Dendritic cell treated with granulocyte-macrophage colony-stimulating factor and Interleukin-4, amounts not matched to agents 40 ng/mL and 50 ng/mL, for 4 days (primary cell): Measurements from ENCODE around the gene GALNT4.

ENCODE experiments used
- H3K27ac Mint-ChIP-seq: one replicate; pipeline ENCODE4 v1.8.0; 2022; ENCODE audit warnings: mild to moderate bottlenecking, mixed read lengths
- H3K27me3 Mint-ChIP-seq: one replicate; pipeline ENCODE4 v1.8.0; 2022; ENCODE audit warnings: mild to moderate bottlenecking, mixed read lengths
- H3K36me3 Mint-ChIP-seq: one replicate; pipeline ENCODE4 v1.8.0; 2022; ENCODE audit warnings: low read depth, mixed read lengths
- H3K4me1 Mint-ChIP-seq: one replicate; pipeline ENCODE4 v1.8.0; 2022; ENCODE audit warnings: low read depth, mixed read lengths
- H3K4me3 Mint-ChIP-seq: one replicate; pipeline ENCODE4 v1.8.0; 2022; ENCODE audit warnings: mild to moderate bottlenecking, moderate library complexity, mixed read lengths
- H3K9me3 Mint-ChIP-seq: one replicate; pipeline ENCODE4 v1.8.0; 2022; ENCODE audit warnings: mixed read lengths
- intact Hi-C: fragments of 100-400 bp; cut with micrococcal nuclease; formaldehyde crosslinking; loops from one replicate; pipeline ENCODE4 v1.15.0; 2022

GALNT4 gene

GRCh38 chr12:89497005-89497404, 27.6 kb downstream of the GALNT4 start:
- no peak overlapping the region for H3K4me3 Mint-ChIP-seq
- peaks cover 22% of the 10 kb centered on the region for H3K36me3 Mint-ChIP-seq
- intact Hi-C loops: no loop called here
- peaks cover 21% of the 10 kb centered on the region for H3K4me1 Mint-ChIP-seq
- no peaks in the 10 kb centered on the region for H3K9me3 Mint-ChIP-seq
- no peaks in the 10 kb centered on the region for H3K27me3 Mint-ChIP-seq
- H3K27ac Mint-ChIP-seq: no peak overlapping the region

GRCh38 chr12:89494411-89495231, 30.0 kb downstream of the GALNT4 start:
- Mint-ChIP-seq H3K27me3 (no peaks in the 10 kb centered on the region), H3K27ac (no peak overlapping the region), H3K9me3 (no peaks in the 10 kb centered on the region), H3K4me3 (no peak overlapping the region), H3K36me3 (peaks cover 41% of the 10 kb centered on the region), H3K4me1 (peaks cover 21% of the 10 kb centered on the region)
- intact Hi-C loops: no loop called here

GRCh38 chr12:89493670-89494302, 30.8 kb downstream of the GALNT4 start:
- Mint-ChIP-seq H3K4me3 (no peak overlapping the region), H3K4me1 (peaks cover 21% of the 10 kb centered on the region), H3K27me3 (no peaks in the 10 kb centered on the region), H3K9me3 (no peaks in the 10 kb centered on the region), H3K27ac (no peak overlapping the region), H3K36me3 (peaks cover 35% of the 10 kb centered on the region)
- intact Hi-C loops: no loop called here

GRCh38 chr12:89492883-89493282, 31.7 kb downstream of the GALNT4 start:
- peaks cover 21% of the 10 kb centered on the region for H3K4me1 Mint-ChIP-seq
- intact Hi-C loops: no loop called here
- H3K9me3 Mint-ChIP-seq: no peaks in the 10 kb centered on the region
- no peaks in the 10 kb centered on the region for H3K27me3 Mint-ChIP-seq
- H3K27ac Mint-ChIP-seq: no peak overlapping the region
- H3K36me3 Mint-ChIP-seq: peaks cover 35% of the 10 kb centered on the region
- no peak overlapping the region for H3K4me3 Mint-ChIP-seq

- H3K27ac Mint-ChIP-seq: no peak overlapping the region
- no peaks in the 10 kb centered on the region for H3K9me3 Mint-ChIP-seq
- H3K4me3 Mint-ChIP-seq: no peak overlapping the region
- peaks cover 21% of the 10 kb centered on the region for H3K4me1 Mint-ChIP-seq
- H3K36me3 Mint-ChIP-seq: peaks cover 42% of the 10 kb centered on the region
- no peaks in the 10 kb centered on the region for H3K27me3 Mint-ChIP-seq
- intact Hi-C loops: no loop called here
Measured at GRCh38 chr12:89490922-89491321, 33.7 kb downstream of the GALNT4 start.

GRCh38 chr12:89486264-89486663, 38.3 kb downstream of the GALNT4 start:
- peaks cover 3% of the 10 kb centered on the region for H3K4me1 Mint-ChIP-seq
- no peaks in the 10 kb centered on the region for H3K9me3 Mint-ChIP-seq
- intact Hi-C loops: no loop called here
- H3K36me3 Mint-ChIP-seq: peaks cover 42% of the 10 kb centered on the region
- no peaks in the 10 kb centered on the region for H3K27me3 Mint-ChIP-seq
- H3K27ac Mint-ChIP-seq: no peak overlapping the region
- H3K4me3 Mint-ChIP-seq: no peak overlapping the region

GRCh38 chr12:89484470-89484869, 40.1 kb downstream of the GALNT4 start:
- Mint-ChIP-seq H3K27me3 (no peaks in the 10 kb centered on the region), H3K27ac (no peak overlapping the region), H3K4me1 (peaks cover 5% of the 10 kb centered on the region), H3K4me3 (no peak overlapping the region), H3K36me3 (peaks cover 24% of the 10 kb centered on the region), H3K9me3 (no peaks in the 10 kb centered on the region)
- intact Hi-C loops: no loop called here

- no peaks in the 10 kb centered on the region for H3K9me3 Mint-ChIP-seq
- H3K4me3 Mint-ChIP-seq: no peak overlapping the region
- H3K36me3 Mint-ChIP-seq: peaks cover 15% of the 10 kb centered on the region
- no peaks in the 10 kb centered on the region for H3K27me3 Mint-ChIP-seq
- intact Hi-C loops: no loop called here
- no peak overlapping the region for H3K27ac Mint-ChIP-seq
- H3K4me1 Mint-ChIP-seq: peaks cover 14% of the 10 kb centered on the region
Measured at GRCh38 chr12:89481213-89481914, 43.2 kb downstream of the GALNT4 start.

- Mint-ChIP-seq H3K4me1 (peaks cover 14% of the 10 kb centered on the region), H3K36me3 (peaks cover 8% of the 10 kb centered on the region), H3K27ac (no peak overlapping the region), H3K9me3 (no peaks in the 10 kb centered on the region), H3K4me3 (no peak overlapping the region), H3K27me3 (no peaks in the 10 kb centered on the region)
- intact Hi-C loops: no loop called here
Measured at GRCh38 chr12:89479982-89480381, 44.6 kb downstream of the GALNT4 start.

- intact Hi-C loops: no loop called here
- H3K4me3 Mint-ChIP-seq: no peak overlapping the region
- H3K27ac Mint-ChIP-seq: no peak overlapping the region
- H3K9me3 Mint-ChIP-seq: no peaks in the 10 kb centered on the region
- peaks cover 7% of the 10 kb centered on the region for H3K36me3 Mint-ChIP-seq
- H3K27me3 Mint-ChIP-seq: no peaks in the 10 kb centered on the region
- H3K4me1 Mint-ChIP-seq: peaks cover 14% of the 10 kb centered on the region
Measured at GRCh38 chr12:89477633-89478279, 46.8 kb downstream of the GALNT4 start.

GRCh38 chr12:89476904-89477595, 47.5 kb downstream of the GALNT4 start:
- Mint-ChIP-seq H3K4me3 (no peak overlapping the region), H3K9me3 (no peaks in the 10 kb centered on the region), H3K36me3 (peaks cover 7% of the 10 kb centered on the region), H3K27ac (no peak overlapping the region), H3K4me1 (peaks cover 14% of the 10 kb centered on the region), H3K27me3 (no peaks in the 10 kb centered on the region)
- intact Hi-C loops: no loop called here

- intact Hi-C loops: no loop called here
- peaks cover 11% of the 10 kb centered on the region for H3K4me1 Mint-ChIP-seq
- H3K9me3 Mint-ChIP-seq: no peaks in the 10 kb centered on the region
- peaks cover 7% of the 10 kb centered on the region for H3K36me3 Mint-ChIP-seq
- no peak overlapping the region for H3K27ac Mint-ChIP-seq
- no peaks in the 10 kb centered on the region for H3K27me3 Mint-ChIP-seq
- H3K4me3 Mint-ChIP-seq: no peak overlapping the region
Measured at GRCh38 chr12:89476232-89476631, 48.4 kb downstream of the GALNT4 start.

GRCh38 chr12:89475203-89475990, 49.2 kb downstream of the GALNT4 start:
- H3K4me1 Mint-ChIP-seq: peaks cover 9% of the 10 kb centered on the region
- no peaks in the 10 kb centered on the region for H3K27me3 Mint-ChIP-seq
- H3K27ac Mint-ChIP-seq: no peak overlapping the region
- H3K4me3 Mint-ChIP-seq: no peak overlapping the region
- intact Hi-C loops: no loop called here
- peaks cover 7% of the 10 kb centered on the region for H3K36me3 Mint-ChIP-seq
- no peaks in the 10 kb centered on the region for H3K9me3 Mint-ChIP-seq
